Activated naive CD4-positive, alpha-beta T cell treated with anti-CD3 and anti-CD28 coated beads, Interleukin-2, amount 10 ng/mL, durations not matched to agents 7 days and 5 days (primary cell): ENCODE data around the gene CD33.
A peak's percentile ranks its signal among the peaks of the same experiment; 100 is the strongest.

Experiments used
- CTCF ChIA-PET: fragments of 350-600 bp; sonication (Branson Sonifier 250); formaldehyde crosslinking; loops from one replicate; lab custom pipeline; 2021; ENCODE audit warnings: antibody characterized with exemption; lab: Charles Lee
- DNase-seq: peaks from one replicate; pipeline ENCODE4 v3.0.0-alpha.2; 2020
- H3K27ac Mint-ChIP-seq: one replicate; pipeline ENCODE4 v1.8.0; 2021; ENCODE audit warnings: mild to moderate bottlenecking, moderate library complexity, mixed read lengths
- H3K27me3 Mint-ChIP-seq: one replicate; pipeline ENCODE4 v1.8.0; 2021; ENCODE audit warnings: mild to moderate bottlenecking, mixed read lengths
- H3K36me3 Mint-ChIP-seq: one replicate; pipeline ENCODE4 v1.8.0; 2021; ENCODE audit warnings: mixed read lengths
- H3K4me1 Mint-ChIP-seq: one replicate; pipeline ENCODE4 v1.8.0; 2021; ENCODE audit warnings: mixed read lengths
- H3K4me3 Mint-ChIP-seq: one replicate; pipeline ENCODE4 v1.8.0; 2021; ENCODE audit warnings: mild to moderate bottlenecking, moderate library complexity, mixed read lengths
- H3K9me3 Mint-ChIP-seq: one replicate; pipeline ENCODE4 v1.8.0; 2021; ENCODE audit warnings: mixed read lengths

Gene CD33

DNA sequence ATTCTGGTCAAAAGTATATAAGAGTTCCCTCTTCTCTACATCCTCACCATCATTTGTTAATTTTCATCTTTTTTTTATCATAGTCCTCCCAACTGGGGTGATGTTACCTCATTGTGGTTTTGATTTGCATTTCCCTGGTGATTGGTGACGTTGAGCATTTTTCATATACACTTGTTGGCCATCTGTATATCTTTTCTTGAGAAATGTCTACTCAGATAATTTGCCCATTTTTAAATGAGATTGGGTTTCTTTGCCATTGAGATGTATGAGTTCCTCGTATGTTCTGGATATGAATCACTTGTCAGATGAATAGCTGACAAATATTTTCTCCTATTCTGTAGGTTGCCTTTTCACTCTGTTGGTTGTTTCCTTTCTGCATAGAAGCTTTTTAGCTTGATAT lies 2.4 kb downstream of the CD33 start:
- CTCF ChIA-PET = no interaction called here
- H3K4me3 Mint-ChIP-seq = peak overlapping the region; percentile 1
- no peak for DNase-seq
- H3K4me1 Mint-ChIP-seq = peaks cover 41% of the 10 kb centered on the region
- H3K36me3 Mint-ChIP-seq = peaks cover 4% of the 10 kb centered on the region
- no peak overlapping the region for H3K27ac Mint-ChIP-seq
- H3K9me3 Mint-ChIP-seq = no peaks in the 10 kb centered on the region
- H3K27me3 Mint-ChIP-seq = peaks cover 62% of the 10 kb centered on the region

DNA sequence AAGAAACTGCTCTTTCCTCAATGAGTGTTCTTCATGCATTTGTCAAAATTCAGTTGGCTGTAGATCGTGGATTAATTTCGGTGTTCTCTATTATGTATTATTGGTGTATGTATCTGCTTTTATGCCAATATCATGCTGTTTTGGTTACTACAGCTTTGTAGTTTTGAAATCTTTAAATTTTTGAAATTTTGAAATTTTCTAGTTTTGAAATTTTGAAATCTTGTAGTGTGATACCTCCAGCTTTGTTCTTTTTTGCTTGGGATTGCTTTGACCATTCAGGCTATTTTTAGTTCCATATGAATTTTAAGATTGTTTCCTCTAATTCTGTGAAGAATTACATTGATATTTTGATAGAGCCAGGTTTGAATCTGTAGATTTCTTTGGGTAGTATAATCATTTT lies 3.1 kb downstream of the CD33 start:
- H3K27ac Mint-ChIP-seq = no peak overlapping the region
- H3K4me1 Mint-ChIP-seq = peaks cover 41% of the 10 kb centered on the region
- no peak for DNase-seq
- H3K27me3 Mint-ChIP-seq = peaks cover 59% of the 10 kb centered on the region
- peaks cover 4% of the 10 kb centered on the region for H3K36me3 Mint-ChIP-seq
- H3K9me3 Mint-ChIP-seq = no peaks in the 10 kb centered on the region
- no peak overlapping the region for H3K4me3 Mint-ChIP-seq
- CTCF ChIA-PET = no interaction called here

DNA sequence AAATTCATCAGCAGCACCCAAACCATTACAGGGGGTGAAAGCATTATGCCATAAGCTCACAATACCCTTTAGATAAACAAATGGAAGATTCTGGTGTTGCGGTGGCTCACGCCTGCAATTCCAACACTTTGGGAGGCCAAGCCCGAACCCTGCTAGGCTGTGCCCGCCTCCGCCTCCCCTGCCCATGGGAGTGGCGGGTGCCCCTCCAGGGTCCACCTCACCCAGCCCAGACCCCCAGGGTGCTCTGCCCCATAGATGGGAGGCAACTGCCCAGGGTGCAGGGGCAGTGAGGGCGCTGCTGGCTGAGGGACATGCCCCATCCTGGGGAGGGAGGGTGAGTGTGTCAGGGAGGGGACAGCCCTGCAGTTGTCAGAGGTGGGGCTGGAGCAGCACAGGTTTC lies 16.0 kb downstream of the CD33 start:
- peaks cover 14% of the 10 kb centered on the region for H3K36me3 Mint-ChIP-seq
- H3K9me3 Mint-ChIP-seq = no peaks in the 10 kb centered on the region
- no peak overlapping the region for H3K4me3 Mint-ChIP-seq
- no peak overlapping the region for H3K27ac Mint-ChIP-seq
- DNase-seq = no peak
- H3K4me1 Mint-ChIP-seq = peaks cover 18% of the 10 kb centered on the region
- CTCF ChIA-PET = no interaction called here
- peaks cover 29% of the 10 kb centered on the region for H3K27me3 Mint-ChIP-seq

DNA sequence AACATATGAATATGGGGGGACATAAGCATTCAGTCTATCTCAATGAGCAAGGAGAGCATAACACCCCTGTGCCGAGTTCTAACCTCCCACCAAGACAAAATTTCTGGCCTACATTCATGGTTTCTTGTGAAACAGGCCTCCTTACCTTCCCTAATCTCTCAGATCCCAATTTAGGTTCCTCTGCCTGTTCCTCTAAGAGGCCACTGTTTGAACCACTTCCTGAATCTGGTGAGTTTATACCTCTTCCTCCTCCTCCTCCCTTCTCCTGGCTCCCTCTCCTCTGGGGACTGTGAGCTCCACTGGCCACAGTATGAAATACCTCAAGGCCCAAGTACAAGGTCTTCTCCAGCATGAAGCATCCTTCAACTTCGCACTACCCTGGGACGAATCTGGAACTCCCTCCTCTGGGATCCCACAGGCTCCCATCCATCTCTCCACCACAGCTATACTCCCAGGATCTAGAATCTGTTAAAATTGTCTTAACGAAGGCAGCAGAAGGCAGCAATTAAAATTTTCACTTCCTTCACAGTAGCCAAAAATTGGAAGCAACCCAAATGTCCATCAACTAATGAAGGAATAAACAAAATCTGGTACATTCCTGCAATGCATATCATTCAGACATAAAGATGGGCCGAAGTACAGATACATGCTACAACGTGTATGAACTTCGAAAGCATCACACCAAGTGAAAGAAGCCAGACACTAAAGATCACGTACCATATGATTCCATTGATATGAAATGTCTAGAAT lies 18.2 kb downstream of the CD33 start:
- H3K9me3 Mint-ChIP-seq = no peaks in the 10 kb centered on the region
- H3K4me1 Mint-ChIP-seq = peaks cover 36% of the 10 kb centered on the region
- no peak overlapping the region for H3K27ac Mint-ChIP-seq
- no peak for DNase-seq
- peaks cover 14% of the 10 kb centered on the region for H3K36me3 Mint-ChIP-seq
- H3K4me3 Mint-ChIP-seq = no peak overlapping the region
- CTCF ChIA-PET = no interaction called here
- peaks cover 33% of the 10 kb centered on the region for H3K27me3 Mint-ChIP-seq

DNA sequence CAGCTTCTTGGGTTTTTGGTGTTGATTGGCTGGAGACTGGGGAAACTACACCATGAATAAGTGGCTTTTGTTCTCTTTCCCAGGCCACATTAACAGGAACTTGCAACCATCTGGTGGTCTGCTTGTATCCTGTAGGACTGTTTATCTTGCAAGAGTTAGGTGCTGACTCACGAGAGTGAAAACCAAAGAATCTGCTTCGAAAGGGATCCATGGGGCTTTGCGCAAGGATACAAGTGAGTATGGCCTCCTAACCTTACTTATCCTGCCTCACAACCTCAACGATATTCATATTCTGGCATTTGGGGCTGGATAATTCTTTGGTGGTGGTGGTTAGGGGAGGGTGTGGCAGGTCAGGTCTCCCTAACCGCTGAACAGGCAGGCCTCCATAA lies 21.3 kb downstream of the CD33 start:
- H3K4me1 Mint-ChIP-seq = peaks cover 49% of the 10 kb centered on the region
- DNase-seq = peak; percentile 21
- H3K27me3 Mint-ChIP-seq = peaks cover 29% of the 10 kb centered on the region
- peak overlapping the region; percentile 76 for H3K27ac Mint-ChIP-seq
- CTCF ChIA-PET = interaction anchor here (2.4 kb wide), 1 partner anchor 11 kb away, joined by 6 read pairs; no protein-coding TSS in a partner anchor
- H3K36me3 Mint-ChIP-seq = peaks cover 15% of the 10 kb centered on the region
- H3K9me3 Mint-ChIP-seq = peaks cover 4% of the 10 kb centered on the region
- no peak overlapping the region for H3K4me3 Mint-ChIP-seq

DNA sequence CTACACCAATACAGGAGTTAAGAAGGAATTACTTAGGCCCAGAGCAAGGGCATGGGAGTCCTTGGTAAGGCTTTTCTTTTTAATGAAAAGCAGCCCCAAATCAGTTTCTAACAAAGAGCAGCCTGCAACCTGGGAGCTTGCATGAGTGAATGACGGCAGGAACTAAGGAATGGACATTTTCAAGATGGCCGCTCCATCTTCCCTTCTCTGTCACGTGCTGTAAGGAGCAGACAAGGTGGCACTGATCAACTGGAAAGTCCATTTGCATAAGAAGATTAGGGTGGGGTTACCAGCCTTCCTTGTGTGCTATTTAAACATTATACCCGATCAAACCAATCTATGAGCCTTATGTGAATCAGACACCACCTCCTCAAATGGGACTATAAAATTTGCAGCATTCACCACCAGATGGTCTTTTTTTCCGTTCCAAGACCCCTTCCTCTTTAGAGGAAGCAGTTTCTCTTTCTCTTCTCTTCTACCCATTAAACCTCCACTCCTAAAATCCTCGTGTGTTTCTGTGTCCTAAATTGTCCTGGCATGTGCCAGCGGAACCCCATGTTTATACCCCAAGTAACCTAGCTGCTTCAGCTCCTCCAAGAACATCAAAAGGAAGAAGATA lies 23.2 kb downstream of the CD33 start:
- Mint-ChIP-seq H3K4me1 (peaks cover 59% of the 10 kb centered on the region), H3K9me3 (peaks cover 8% of the 10 kb centered on the region), H3K27ac (peak overlapping the region; percentile 33), H3K36me3 (peaks cover 16% of the 10 kb centered on the region), H3K4me3 (no peak overlapping the region), H3K27me3 (peaks cover 16% of the 10 kb centered on the region)
- CTCF ChIA-PET = interaction anchor here (2.4 kb wide), 1 partner anchor 9 kb away, joined by 6 read pairs; no protein-coding TSS in a partner anchor
- DNase-seq = no peak

DNA sequence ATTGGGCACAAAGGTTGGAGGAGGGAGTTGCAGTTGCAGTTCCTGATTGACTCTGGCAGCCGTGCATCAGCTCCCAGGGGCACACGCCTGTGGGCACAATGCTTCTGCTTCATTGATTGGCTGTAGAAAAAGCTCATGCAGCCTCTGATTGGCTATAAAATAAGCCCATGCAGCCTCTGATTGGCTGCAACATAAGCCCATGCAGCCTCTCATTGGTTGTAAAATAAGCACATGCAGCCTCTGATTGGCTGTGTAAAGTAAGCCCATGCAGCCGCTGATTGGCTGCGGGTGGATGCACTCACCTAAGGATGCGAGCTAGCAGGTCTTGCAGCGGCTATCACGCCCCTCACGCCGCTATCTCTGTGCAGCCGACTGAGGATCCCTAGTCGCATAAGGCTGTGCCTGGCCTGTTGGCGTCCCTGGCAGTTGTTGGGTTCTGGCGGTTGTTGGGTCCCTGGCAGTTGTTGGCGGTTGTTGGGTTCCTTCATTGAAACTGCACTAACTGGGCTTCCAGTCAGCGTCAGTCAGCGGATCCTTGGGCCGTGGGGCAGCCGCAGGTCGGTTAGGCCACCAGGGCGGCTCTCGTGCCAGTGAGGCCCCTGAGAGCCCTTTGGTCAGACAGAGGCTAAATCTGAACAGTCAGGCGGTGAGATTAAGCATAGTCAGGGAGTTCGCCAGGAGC lies 26.0 kb downstream of the CD33 start, which contains the start of gene SIGLECL1:
Gene SIGLECL1 (plus strand): TSS at position 295 of the 682 bp plus-strand sequence. CDS start 12,993 bp downstream, outside the sequence.
- peaks cover 12% of the 10 kb centered on the region for H3K9me3 Mint-ChIP-seq
- CTCF ChIA-PET = no interaction called here
- no peak for DNase-seq
- no peak within 1 kb of the TSS for H3K4me3 Mint-ChIP-seq
- peaks cover 12% of the 10 kb centered on the region for H3K36me3 Mint-ChIP-seq
- H3K27ac Mint-ChIP-seq = peak within 1 kb of the TSS; percentile 28
- H3K27me3 Mint-ChIP-seq = peaks cover 4% of the 10 kb centered on the region
- peaks cover 68% of the 10 kb centered on the region for H3K4me1 Mint-ChIP-seq

DNA sequence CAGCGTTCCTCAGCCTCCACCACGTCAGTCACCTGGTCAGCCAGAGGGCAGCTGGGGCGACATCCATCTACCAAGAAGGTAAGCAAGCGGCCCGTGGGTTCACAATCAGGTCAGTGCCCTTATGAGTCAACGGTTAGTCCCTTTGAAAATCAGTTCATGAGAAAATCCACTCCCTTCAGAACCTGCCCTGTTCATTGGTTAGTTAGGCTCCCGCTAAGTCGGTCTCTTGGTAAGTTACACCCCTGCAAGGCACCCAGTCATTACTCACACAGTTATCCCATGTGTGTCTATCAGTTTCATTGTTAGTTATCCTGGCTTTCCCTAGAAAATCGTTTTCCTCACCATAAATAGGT lies 26.6 kb downstream of the CD33 start:
- CTCF ChIA-PET = no interaction called here
- no peak for DNase-seq
- peaks cover 68% of the 10 kb centered on the region for H3K4me1 Mint-ChIP-seq
- H3K36me3 Mint-ChIP-seq = peaks cover 12% of the 10 kb centered on the region
- H3K9me3 Mint-ChIP-seq = peaks cover 12% of the 10 kb centered on the region
- H3K27ac Mint-ChIP-seq = peak overlapping the region; percentile 28
- H3K4me3 Mint-ChIP-seq = no peak overlapping the region
- H3K27me3 Mint-ChIP-seq = peaks cover 4% of the 10 kb centered on the region

DNA sequence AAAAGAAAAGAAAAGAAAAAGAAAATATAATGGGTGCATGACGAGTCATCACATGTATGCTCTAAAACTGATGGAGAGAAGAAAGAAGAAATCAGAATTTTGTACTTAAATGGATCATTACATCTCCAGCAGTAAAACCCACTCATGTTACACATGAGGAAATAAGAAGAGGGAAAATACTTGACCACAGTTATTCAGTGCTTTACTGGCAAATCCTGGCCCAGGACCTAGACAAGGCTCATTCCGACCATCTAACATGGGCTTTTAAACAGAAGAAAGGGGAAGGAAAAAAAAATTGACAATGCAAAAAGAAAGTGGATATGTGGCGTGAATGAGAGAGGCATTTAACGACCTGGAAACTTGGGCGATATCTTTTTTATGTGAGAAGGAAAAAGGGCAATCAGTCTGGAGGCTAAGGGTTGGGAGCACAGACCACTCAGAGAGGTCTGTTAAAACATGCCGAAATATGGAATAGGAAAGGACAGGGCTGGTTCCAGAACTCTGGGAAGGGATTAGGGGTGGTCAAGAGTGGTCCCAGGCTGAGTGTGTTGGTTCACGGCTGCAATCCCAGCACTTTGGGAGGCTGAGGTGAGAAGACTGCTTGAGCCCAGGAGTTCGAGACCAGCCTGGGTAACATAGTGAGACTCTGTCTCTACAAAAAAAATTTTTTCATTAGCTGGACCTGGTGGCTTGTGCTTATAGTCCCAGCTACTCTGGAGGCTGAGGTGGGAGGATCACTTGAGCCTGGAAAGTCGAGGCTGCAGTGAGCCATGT lies 27.6 kb downstream of the CD33 start:
- Mint-ChIP-seq H3K27ac (peak overlapping the region; percentile 89), H3K27me3 (no peaks in the 10 kb centered on the region), H3K36me3 (peaks cover 12% of the 10 kb centered on the region), H3K9me3 (peaks cover 12% of the 10 kb centered on the region), H3K4me3 (no peak overlapping the region), H3K4me1 (peaks cover 65% of the 10 kb centered on the region)
- DNase-seq = no peak
- CTCF ChIA-PET = no interaction called here

DNA sequence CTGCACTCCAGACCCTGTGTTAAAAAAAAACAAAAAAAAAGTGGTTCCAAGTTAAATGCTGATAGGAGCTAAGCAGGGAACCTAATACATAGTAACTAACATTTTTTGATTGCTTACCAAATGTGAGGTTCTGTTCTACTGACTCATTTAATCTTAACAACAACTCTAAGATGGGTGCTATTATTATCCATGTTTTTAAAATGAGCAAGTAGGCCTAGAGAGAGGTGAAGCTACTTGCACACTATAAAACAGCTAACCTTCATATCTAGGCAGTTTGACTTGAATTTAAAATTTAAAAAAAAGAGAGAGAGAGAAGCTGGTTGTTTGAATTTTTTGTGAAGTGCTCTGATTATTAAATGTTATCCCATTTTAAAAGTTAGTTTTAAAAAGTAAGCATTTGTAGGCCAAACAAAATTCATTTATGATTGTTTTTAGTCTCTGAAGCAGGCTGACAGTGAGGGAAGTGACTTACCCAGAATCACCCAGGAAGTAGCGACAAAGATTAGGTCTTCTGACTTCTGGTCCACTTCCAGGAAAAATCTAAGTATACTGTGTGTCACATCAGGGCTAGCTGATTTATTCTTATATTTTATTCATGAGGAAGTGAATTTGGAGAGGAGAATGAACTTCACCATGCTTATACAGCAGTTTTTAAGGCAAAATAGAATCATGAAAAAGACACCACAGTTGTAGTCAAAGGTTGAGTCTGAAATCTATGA lies 28.4 kb downstream of the CD33 start:
- peaks cover 11% of the 10 kb centered on the region for H3K36me3 Mint-ChIP-seq
- CTCF ChIA-PET = interaction anchor here (0.6 kb wide), 1 partner anchor 10 kb away, joined by 3 read pairs; no protein-coding TSS in a partner anchor
- peak overlapping the region; percentile 89 for H3K27ac Mint-ChIP-seq
- H3K9me3 Mint-ChIP-seq = peaks cover 12% of the 10 kb centered on the region
- H3K4me3 Mint-ChIP-seq = no peak overlapping the region
- DNase-seq = no peak
- H3K4me1 Mint-ChIP-seq = peaks cover 69% of the 10 kb centered on the region
- no peaks in the 10 kb centered on the region for H3K27me3 Mint-ChIP-seq

DNA sequence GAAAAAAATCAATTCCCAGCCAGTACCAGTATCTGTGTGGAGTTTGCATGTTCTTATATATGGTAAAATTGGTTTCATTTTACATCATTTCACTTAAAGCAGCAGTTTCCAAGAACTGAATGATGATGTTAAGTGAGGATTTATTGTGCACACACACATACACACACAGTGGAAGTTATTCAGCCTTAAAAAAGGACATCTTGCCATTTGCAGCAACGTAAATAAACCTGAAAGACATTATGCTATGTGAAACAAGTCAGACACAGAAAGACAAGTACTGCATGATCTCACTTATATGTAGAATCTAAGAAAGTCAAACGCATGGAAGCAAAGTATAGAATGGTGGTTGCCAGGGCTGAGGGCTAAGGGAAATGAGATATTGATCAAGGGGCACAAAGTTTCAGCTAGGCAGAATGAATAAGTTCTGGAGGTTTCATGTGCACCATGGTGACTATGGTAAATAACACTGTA lies 31.3 kb downstream of the CD33 start:
- Mint-ChIP-seq H3K4me1 (peaks cover 70% of the 10 kb centered on the region), H3K27me3 (peaks cover 4% of the 10 kb centered on the region), H3K9me3 (peaks cover 8% of the 10 kb centered on the region), H3K4me3 (no peak overlapping the region), H3K36me3 (peaks cover 8% of the 10 kb centered on the region), H3K27ac (peak overlapping the region; percentile 80)
- CTCF ChIA-PET = interaction anchor here (5.2 to 5.4 kb wide), 2 partner anchors 87 to 98 kb away, joined by 30 to 125 read pairs; no protein-coding TSS in a partner anchor
- peak; percentile 37 for DNase-seq

DNA sequence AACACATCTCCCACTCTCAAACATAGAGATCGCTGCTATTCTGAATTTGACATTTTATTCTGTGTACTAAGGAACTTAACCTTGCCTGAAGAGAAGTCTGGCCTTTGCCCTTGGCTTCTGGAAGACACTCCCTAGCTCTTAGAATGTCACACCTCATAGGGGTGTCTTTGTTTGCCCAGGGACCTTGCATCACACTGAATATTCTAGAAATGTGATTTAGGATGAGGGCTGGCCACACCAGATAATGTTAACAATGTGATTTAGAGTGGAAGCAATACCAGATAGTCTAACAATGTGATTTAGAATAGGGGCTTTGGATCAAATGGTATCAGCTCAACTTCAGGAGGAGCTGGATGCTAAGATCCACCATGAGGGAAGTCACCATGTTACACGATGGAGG lies 32.6 kb downstream of the CD33 start:
- peak overlapping the region; percentile 69 for H3K27ac Mint-ChIP-seq
- CTCF ChIA-PET = interaction anchor here (0.5 to 5.4 kb wide), 8 partner anchors 10 to 239 kb away, joined by 3 to 125 read pairs (median 3); no protein-coding TSS in a partner anchor
- peaks cover 2% of the 10 kb centered on the region for H3K36me3 Mint-ChIP-seq
- no peak overlapping the region for H3K4me3 Mint-ChIP-seq
- H3K4me1 Mint-ChIP-seq = peaks cover 61% of the 10 kb centered on the region
- H3K27me3 Mint-ChIP-seq = peaks cover 4% of the 10 kb centered on the region
- peaks cover 5% of the 10 kb centered on the region for H3K9me3 Mint-ChIP-seq
- DNase-seq = no peak
